Upper lobe of left lung (tissue), 6 donors: ENCODE results near the gene GRIK4. TPM values are rescaled to one million over a fixed set of nuclear protein-coding genes. Genes with fewer than 3 reads are reported as not detected.
A peak's percentile ranks its signal among the peaks of the same experiment; 100 is the strongest.
"Not testable (repeated sequence)": the region's sequence is repeated elsewhere in the genome, so short reads cannot be mapped to it uniquely, and the experiment has no call there.

Experiments used
- ATAC-seq, 2 donors: fragments of 200-7000 bp; cut with Tn5 transposase; one replicate each; pipeline ENCODE4 v1.9.1; 2022; ENCODE audit warnings: mild to moderate bottlenecking in 2 of 2, moderate library complexity in 2 of 2; ENCODE audit not compliant: low FRiP score in 2 of 2
- DNase-seq, 2 donors: peaks; one replicate each; pipeline ENCODE4 v3.0.0-alpha.2; 2019 to 2020
- H3K27ac ChIP-seq, 4 donors: fragments of 200-600 bp; sonication (generic); one replicate each; pipeline ENCODE4 v1.5.1; 2016 to 2019
- H3K27me3 ChIP-seq, 4 donors: fragments of 200-600 bp; sonication (generic); one replicate each; pipeline ENCODE4 v1.5.1; 2017 to 2019
- H3K36me3 ChIP-seq, 4 donors: fragments of 200-600 bp; sonication (generic); one replicate each; pipeline ENCODE4 v1.5.1; 2016 to 2019
- H3K4me1 ChIP-seq, 4 donors: fragments of 200-600 bp; sonication (generic); one replicate each; pipeline ENCODE4 v1.5.1; 2018 to 2019
- H3K4me3 ChIP-seq, 4 donors: fragments of 200-600 bp; sonication (generic); one replicate each; pipeline ENCODE4 v1.5.1; 2017 to 2019; ENCODE audit warnings: mild to moderate bottlenecking in 2 of 4, moderate library complexity in 1 of 4
- H3K9me3 ChIP-seq, 4 donors: fragments of 200-600 bp; sonication (generic); one replicate each; pipeline ENCODE4 v1.5.1; 2018 to 2019
- CTCF ChIP-seq, 6 experiments: fragments of 450-650 bp in 4 of 6; fragments of 200-600 bp in 2 of 6; sonication (generic) in 2 of 6; IDR thresholded peaks; one replicate each; pipeline ENCODE4 v1.5.1; 2016 to 2019; ENCODE audit warnings: antibody characterized with exemption in 6 of 6
- EP300 ChIP-seq, 4 donors: sonication (generic); formaldehyde crosslinking; IDR thresholded peaks; one replicate each; pipeline ENCODE4 v1.5.1; 2017; ENCODE audit warnings: antibody characterized with exemption in 4 of 4, control low read depth in 2 of 4
- POLR2A ChIP-seq, 4 donors: fragments of 450-650 bp; IDR thresholded peaks; one replicate each; pipeline ENCODE4 v1.5.1; 2016 to 2017; ENCODE audit warnings: antibody characterized with exemption in 4 of 4, mild to moderate bottlenecking in 2 of 4
- POLR2AphosphoS5 ChIP-seq, 2 donors: sonication (generic); formaldehyde crosslinking; IDR thresholded peaks; one replicate each; pipeline ENCODE4 v1.5.1; 2017; ENCODE audit warnings: antibody characterized with exemption in 2 of 2
- WGBS, 2 donors: methylation state at CpG; one replicate each; pipeline ENCODE4 v1.1.5; 2017 to 2018; 5-methylcytosine and 5-hydroxymethylcytosine counted together
- total RNA-seq, 6 donors: library from RNA; depleted of rRNA in 4 of 6; stranded (reverse); fragments of >200 nt in 4 of 6; gene quantifications; one replicate each; pipeline versions ENCODE4 v1.1.0 to v1.2.1, GENCODE V29; 2016 to 2021
- donor health status: DM: no; HTN: no; CAD: no; lungs with moderate emphysema.
- donor health status: DM: no; HTN: yes; CAD: no; lungs with severe emphysema.

The GRIK4 gene
- total RNA-seq, 6 donors from 2014 or later = 0.30 to 8.4 (median 0.78) TPM

DNA sequence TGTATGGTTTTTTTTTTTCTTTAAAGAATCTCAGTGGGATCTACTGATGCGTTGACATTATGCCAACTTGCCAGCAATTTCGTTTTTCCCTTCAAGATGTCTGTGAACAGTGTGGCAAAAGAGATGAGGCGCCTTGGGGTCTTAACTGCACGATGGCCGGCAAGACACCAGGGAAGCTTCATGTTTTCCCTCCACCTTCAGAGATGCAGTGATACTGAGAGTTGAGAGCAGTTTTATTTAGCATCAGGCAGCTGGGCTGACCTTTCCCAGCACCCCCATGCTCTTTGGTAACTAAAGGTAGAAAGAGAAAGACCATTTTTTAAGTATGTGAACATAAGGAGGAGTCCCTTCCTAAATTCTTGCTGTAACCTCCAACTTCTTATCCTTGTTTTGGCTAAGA lies 11.7 kb upstream of the GRIK4 start:
- Histone ChIP-seq H3K36me3 (no peaks in the 10 kb centered on the region), H3K4me1 (no peaks in the 10 kb centered on the region), H3K27ac (no peak overlapping the region), H3K4me3 (no peak overlapping the region), H3K27me3 (no peaks in the 10 kb centered on the region), H3K9me3 (no peaks in the 10 kb centered on the region)
- DNase-seq (no peak), ATAC-seq (no peak)
- TF ChIP-seq POLR2A (IDR thresholded peaks at IDR 0.05) (no peak), EP300 (IDR thresholded peaks at IDR 0.05) (no peak), CTCF (IDR thresholded peaks at IDR 0.05) (no peak)
- 53 to 77% methylated on average over 5 of the region's 5 CpGs for WGBS, 2 donors

DNA sequence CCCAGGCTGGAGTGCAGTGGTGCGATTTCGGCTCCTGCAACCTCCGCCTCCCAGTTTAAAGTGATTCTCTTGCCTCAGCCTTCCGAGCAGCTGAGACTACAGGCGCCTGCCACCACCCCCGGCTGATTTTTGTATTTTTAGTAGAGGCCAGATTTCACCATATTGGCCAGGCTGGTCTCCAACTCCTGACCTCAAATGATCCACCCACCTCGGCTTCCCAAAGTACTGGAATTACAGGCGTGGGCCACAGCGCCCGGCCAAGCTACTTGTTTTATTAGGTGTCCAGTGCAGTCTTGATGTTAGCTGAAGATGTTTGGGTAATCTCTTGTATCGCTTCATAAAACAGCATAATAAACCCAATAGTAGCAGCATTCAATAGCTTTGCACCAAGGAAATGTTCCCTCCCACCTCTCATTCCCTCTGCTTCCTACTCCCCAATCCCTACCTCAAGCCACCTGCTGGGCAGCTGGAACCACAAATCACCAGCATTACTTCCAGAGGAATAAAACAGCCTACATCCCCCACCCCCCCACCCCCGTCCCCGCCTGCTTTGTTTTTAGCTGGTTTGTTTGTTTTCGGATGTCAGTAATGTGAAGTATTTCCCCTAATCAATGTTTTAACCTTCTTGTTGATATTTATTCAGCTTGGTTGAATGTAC lies 11.0 kb upstream of the GRIK4 start:
- Histone ChIP-seq H3K27ac (no peak overlapping the region), H3K4me3 (no peak overlapping the region), H3K4me1 (no peaks in the 10 kb centered on the region), H3K9me3 (no peaks in the 10 kb centered on the region), H3K27me3 (no peaks in the 10 kb centered on the region), H3K36me3 (no peaks in the 10 kb centered on the region)
- peak in 1 of 2 donors; percentile 23 for DNase-seq
- ATAC-seq = peak in 1 of 2 donors; percentile 36
- TF ChIP-seq CTCF (IDR thresholded peaks at IDR 0.05) (no peak), POLR2A (IDR thresholded peaks at IDR 0.05) (no peak), POLR2AphosphoS5 (IDR thresholded peaks at IDR 0.05) (no peak), EP300 (IDR thresholded peaks at IDR 0.05) (no peak)
- 60 to 68% methylated on average over 13 to 14 of the region's 14 CpGs for WGBS, 2 donors

DNA sequence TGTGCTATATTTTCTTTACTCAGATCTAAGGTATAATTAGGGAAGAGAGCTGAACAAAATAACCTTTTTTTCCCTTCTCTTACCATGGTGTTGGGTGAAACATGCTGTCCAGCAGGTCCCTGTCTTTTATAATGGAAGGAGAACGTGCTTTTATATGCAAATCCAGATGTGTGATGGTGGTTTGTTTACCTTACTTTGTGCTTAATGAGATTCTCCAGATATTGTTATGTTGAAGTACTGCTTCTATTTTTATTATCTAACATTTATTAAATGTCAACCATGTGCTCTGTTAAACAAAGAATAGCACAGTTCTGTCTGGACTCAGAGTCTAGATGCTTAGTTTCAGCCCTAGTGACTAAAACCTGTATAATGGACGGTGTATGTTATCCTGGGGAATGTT lies 10.1 kb upstream of the GRIK4 start:
- 47 to 56% methylated on average over 2 of the region's 2 CpGs for WGBS, 2 donors
- H3K36me3 ChIP-seq = no peaks in the 10 kb centered on the region
- no peak overlapping the region for H3K4me3 ChIP-seq
- DNase-seq (no peak), ATAC-seq (no peak)
- no peak for TF ChIP-seq CTCF (IDR thresholded peaks at IDR 0.05)
- no peak for TF ChIP-seq EP300 (IDR thresholded peaks at IDR 0.05)
- no peak for TF ChIP-seq POLR2A (IDR thresholded peaks at IDR 0.05)
- no peak for TF ChIP-seq POLR2AphosphoS5 (IDR thresholded peaks at IDR 0.05)
- no peaks in the 10 kb centered on the region for H3K9me3 ChIP-seq
- no peak overlapping the region for H3K27ac ChIP-seq
- H3K4me1 ChIP-seq = no peaks in the 10 kb centered on the region
- no peaks in the 10 kb centered on the region for H3K27me3 ChIP-seq

DNA sequence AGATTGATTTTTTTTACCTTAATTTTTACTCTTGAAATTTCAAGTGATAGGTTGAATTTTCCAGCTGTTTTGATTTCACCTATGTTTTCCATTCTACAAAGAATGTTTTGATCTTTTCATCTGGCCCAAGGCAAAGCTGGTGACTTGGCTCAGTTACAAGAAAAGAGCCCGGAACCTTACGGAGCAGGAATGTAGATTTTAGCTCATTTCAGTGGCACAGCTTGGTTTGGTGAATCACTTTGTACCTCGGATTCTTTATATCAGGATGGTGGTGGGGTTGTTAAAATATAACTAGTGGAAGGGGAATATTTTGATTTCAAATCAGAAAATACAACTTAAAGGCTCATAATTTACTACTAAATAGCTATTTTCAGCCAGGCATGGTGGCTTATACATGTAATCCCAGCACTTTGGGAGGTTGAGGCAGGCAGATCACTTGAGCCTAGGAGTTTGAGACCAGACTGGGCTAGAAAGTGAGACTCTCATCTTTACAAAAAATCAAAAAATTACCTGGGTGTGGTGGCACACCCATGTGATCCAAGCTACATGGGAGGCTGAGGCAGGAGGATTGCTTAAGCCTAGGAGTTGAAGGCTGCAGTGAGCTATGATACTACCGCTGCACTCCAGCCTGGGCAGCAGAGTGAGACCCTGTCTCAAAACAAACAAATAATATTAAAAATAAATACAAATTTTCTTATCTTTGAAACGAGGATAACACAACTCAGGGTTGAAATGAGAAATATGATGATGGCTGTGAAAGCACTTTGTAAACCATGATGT lies 9.4 kb upstream of the GRIK4 start:
- 71 to 76% methylated on average over 5 of the region's 5 CpGs for WGBS, 2 donors
- Histone ChIP-seq H3K4me3 (no peak overlapping the region), H3K27ac (no peak overlapping the region), H3K36me3 (no peaks in the 10 kb centered on the region), H3K4me1 (no peaks in the 10 kb centered on the region), H3K9me3 (no peaks in the 10 kb centered on the region), H3K27me3 (no peaks in the 10 kb centered on the region)
- DNase-seq = no peak
- ATAC-seq = no peak
- TF ChIP-seq CTCF (IDR thresholded peaks at IDR 0.05) (no peak), POLR2A (IDR thresholded peaks at IDR 0.05) (no peak), EP300 (IDR thresholded peaks at IDR 0.05) (no peak), POLR2AphosphoS5 (IDR thresholded peaks at IDR 0.05) (no peak)

- not testable (repeated sequence) for H3K4me1 ChIP-seq, H3K9me3 ChIP-seq, H3K36me3 ChIP-seq, H3K4me3 ChIP-seq, H3K27me3 ChIP-seq, DNase-seq, ATAC-seq, H3K27ac ChIP-seq
- WGBS, 2 donors = 60 to 63% methylated on average over 3 of the region's 3 CpGs
These were observed 8.0 kb upstream of the GRIK4 start for GRCh38 chr11:120503529-120503928.
